Cerebellar nuclear complex (tissue), 1 donor: ENCODE data around the gene OTUD7B.
A peak's percentile ranks its signal among the peaks of the same experiment; 100 is the strongest.
"Not testable (repeated sequence)": the region's sequence is repeated elsewhere in the genome, so short reads cannot be mapped to it uniquely, and the experiment has no call there.

Experiments
- DNase-seq, 2 experiments: peaks; one replicate each; lab custom pipeline; 2025; lab: John Stamatoyannopoulos, UW

Gene OTUD7B

DNA sequence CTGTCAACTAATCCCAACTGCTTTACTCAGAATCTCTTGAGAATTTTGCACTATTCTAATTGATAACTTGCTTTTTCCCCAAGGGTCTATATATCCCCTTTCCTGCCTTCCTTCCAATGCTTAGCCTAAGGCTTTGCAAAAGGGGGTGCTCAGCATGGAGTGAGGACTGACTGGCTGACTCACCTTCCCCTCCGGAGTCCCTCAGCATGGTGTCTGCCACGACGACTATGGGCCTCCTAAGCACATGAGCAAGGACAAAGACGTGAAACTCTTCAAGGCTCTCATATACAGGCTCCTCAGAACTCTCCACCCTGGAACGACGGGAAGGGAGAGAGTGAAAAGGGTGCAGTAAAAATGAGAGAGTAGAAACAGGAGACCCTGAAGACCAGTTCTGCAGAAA lies 60.6 kb downstream of the OTUD7B start:
- DNase-seq, result no peak

GRCh38 chr1:149945206-149945605 lies 65.3 kb downstream of the OTUD7B start:
- no peak for DNase-seq

DNA sequence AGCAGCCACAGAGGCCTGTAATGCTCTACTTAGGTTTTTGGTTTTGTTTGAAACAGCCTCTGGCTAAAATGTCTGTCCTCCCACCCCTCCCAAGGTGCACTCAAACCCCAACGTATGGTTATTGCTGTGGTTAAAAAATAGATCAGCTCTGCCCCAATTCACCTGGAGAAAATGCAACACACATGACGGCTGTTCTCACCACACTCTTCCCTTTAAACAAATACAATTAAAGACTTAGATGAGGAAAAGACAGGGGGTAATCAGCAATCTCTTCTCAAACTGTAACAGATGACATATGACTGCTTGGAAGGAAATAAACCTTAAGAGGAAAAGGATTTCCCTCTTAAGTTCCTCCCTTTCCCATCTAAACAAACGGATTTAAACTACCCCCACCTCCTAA lies 67.6 kb downstream of the OTUD7B start:
- no peak for DNase-seq

- DNase-seq, result no peak
These were observed 68.3 kb downstream of the OTUD7B start for GRCh38 chr1:149942207-149942606.

DNA sequence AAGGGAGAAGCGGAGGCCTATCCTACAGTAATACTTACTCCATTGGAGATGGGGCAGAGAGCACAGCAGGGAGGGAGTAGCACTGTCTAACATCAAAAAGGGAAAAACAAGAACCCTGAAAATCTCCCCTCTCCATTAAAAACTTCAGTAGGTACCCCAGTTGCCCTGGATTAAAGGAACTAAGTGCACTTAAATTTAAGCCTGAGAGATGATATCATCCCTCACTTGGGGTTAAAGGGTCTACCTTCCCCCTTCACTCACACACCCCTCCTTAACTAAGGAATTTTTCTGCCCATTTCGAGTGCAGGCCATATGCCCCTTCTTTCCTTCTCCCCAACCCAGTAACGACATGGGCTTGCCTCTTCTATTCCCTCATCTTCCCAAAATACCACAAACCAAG lies 70.1 kb downstream of the OTUD7B start:
- DNase-seq, result no peak

DNA sequence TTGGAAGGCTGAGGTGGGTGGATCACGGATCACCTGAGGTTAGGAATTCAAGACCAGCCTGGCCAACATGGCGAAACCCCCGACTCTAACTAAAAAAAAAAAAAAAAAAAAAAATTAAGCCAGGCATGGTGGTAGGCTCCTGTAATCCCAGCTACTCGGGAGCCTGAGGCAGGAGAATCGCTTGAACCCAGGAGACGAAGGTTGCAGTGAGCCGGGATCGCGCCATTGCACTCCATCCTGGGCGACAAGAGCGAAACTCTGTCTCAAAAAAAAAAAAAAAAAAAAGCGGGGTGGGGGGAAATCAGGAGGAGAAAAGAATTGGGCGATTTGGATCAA lies 71.9 kb downstream of the OTUD7B start:
- not testable (repeated sequence) for DNase-seq

DNA sequence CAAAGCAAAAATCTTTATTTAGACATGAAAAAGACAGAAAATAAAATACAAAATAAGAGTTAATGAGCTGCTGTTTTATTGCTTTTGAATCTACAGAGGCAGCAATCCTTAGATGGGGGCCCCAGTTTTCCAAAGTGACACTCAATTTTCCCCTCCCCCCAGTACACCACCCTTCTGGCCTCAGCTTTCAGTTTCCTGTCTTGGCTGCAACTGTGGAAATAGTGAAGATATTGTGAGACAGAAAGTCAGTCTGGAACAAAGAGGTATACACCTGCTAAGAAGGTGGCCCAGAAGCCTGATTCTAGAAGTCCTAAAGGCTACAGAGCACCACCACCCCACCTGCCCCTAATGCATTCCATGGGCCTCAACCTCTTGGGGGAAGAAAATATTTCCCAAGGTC lies 72.8 kb downstream of the OTUD7B start:
- DNase-seq, result no peak

DNA sequence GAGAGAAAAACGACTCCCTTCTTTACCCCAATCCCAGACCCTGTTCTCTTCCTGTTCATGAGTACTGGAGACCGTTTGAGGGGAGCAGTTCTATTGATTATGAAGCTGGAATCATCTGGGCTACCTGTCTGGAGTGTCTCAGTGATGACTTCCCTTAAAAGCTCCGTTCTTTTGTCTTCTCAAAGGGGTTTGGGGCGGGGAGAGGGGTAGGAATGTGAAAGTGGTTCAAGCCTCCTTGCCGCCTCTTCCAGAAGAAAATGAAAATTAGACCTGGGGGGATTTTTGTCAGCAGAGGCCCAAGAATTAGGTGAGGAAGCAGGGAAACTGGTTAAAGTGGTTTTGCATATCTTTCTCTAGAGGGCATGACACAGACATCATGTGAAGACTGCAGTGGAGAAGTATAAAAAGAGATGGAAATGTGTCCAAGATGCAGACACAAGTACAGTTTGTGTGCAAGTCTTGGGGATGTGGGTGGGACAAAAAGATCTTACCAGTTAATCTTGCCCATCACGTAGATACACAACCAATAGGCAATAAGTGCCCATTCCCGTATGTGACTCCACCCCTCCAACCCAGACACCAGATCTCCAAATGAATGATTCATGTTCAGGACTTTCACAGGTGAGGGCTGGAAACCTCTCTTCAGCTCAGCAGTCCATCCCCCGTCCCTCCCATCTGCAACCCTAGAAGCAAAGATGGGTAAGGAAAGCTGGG lies 73.4 kb downstream of the OTUD7B start:
- no peak for DNase-seq

DNA sequence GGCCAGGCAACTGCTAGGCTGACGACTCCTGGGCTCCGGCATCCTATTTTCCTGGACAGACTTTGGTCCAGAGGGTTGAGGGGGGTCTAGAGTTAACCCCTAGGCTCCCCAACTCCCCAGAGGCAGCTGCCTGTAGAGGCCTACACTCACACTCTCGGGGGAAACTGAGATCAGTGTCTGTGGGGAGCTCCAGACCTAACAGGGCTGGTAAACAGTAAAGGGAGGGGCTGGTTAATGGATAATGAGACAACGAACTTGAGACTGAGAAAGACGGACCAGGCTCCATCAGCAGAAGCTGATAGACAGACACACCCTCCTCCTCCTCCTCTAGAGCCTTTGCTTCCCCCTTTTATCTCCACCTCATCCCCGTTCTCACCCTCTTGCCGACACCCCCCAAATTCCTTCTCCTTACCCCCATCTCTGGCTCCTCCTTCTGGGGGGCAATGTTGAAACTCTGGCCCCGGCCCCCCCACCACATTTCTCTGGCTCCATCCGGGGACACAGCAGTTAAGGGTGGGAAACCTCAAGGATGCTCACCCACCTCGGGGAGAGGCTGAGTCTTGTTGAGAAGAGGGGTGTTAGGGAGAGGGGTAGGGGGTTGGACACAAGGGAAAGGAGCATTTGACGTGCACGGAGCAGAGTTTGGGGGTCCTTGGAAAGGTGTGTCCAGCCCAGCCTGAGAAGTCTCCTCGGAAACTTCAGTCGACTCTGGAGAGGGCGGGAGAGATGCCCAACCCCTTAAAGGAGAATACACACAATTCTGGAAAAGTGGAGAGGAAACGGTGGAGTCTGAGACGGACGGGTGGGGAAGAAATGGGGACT lies 74.1 kb downstream of the OTUD7B start, which contains the start of gene MTMR11:
Gene MTMR11, minus strand, starts transcription at position 710 of the 822 bp plus-strand sequence. Its CDS starts 232 bp downstream, at position 478.
- DNase-seq, result no peak

DNA sequence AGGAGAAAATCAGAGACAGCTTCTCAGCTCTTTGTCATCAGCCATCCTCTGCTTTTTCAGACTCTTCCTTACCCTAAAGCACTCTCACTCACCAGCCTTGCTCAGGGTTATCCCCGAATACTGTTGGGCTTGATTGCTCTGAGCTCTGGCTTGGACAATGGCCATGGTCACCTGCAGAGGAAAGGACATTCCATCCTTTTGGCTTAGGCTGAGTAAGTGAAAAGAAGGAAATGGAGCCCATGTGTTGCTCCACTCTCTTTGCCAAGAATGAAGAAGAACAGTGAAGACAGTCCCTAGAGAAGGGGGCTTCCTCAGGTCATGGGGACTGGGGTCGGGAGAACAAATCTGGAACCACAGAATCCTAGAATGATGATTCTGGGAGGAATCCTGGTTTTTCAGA lies 76.2 kb downstream of the OTUD7B start:
- no peak for DNase-seq

GRCh38 chr1:149933208-149933607 lies 77.3 kb downstream of the OTUD7B start:
- DNase-seq, result no peak

GRCh38 chr1:149932474-149932873 lies 78.1 kb downstream of the OTUD7B start:
- DNase-seq, result no peak

GRCh38 chr1:149931212-149931790 lies 79.2 kb downstream of the OTUD7B start:
- no peak for DNase-seq

DNA sequence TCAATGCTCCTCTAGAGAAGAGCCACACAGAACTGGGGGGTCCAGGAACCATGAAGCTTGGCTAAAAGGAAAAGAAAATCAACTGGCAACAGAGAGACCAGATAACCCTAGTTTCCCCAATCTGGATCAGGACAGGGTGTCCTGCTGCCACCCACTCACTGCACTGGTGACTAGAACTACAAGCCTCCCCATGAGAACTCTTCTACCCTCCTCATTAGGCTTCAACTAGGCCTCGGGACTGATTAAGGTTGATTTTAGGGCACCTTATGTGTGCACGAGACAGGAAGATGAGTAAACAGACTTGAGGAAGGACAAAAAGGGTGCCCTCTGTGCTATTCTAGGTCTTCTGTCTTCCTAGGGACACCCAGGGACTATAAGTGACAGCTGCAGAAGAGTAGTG lies 80.7 kb downstream of the OTUD7B start:
- no peak for DNase-seq

- no peak for DNase-seq
These were observed 82.2 kb downstream of the OTUD7B start for GRCh38 chr1:149928401-149928724.

GRCh38 chr1:149927563-149928400 lies 82.7 kb downstream of the OTUD7B start, which contains the start of gene SF3B4:
Gene SF3B4, minus strand, starts transcription at chr1:149927803. Its CDS starts 44 bp downstream, at chr1:149927759.
- peak; percentile 66 to 90 for DNase-seq

DNA sequence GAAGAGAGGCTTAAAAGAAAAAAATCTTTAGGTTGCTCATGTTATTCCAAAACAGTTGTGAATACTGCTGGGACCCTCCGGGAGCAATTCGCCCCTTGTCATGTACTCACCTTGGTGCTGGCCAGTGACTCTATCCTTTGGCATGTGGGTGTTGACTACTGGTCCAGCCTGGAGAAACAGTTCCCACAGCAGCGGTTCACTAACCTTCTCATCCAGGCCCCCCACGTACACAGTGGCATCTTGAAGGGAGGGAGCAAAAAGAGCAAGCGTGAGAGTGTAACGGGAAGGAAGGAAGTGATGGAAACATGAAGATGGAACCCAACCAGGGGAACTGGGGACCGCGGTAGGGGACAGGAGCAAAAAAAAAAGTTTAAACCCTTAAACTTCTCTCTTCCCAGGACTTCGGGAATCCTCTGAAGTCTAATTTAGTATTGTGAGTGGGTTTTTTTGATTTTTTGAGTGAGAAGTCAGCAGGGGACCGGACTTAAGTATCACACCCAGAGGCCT lies 83.4 kb downstream of the OTUD7B start:
- DNase-seq, result no peak

GRCh38 chr1:149926296-149926695 lies 84.2 kb downstream of the OTUD7B start:
- DNase-seq, result no peak

- no peak for DNase-seq
These were observed 84.8 kb downstream of the OTUD7B start for GRCh38 chr1:149925751-149926150.

GRCh38 chr1:149925345-149925744 lies 85.2 kb downstream of the OTUD7B start:
- no peak for DNase-seq

DNA sequence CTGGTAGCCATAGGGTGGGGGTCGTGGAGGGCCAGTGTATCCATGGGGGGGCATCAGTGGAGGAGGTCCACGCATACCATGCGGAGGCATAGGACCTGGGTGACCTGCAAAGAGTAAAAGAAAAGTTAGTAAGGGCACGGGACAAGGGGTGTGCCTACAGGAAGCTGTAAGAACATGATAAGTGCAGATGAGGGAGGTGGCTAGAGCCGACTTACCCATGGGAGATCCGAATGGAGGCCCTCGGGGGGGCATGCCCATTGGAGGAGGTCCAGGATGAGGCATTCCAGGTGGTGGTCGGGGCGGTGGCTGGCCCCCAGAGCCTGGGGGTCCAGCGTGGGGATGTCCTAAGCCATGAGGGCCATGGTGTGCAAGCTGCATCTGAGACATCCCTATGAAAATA lies 86.9 kb downstream of the OTUD7B start:
- DNase-seq, result no peak

DNA sequence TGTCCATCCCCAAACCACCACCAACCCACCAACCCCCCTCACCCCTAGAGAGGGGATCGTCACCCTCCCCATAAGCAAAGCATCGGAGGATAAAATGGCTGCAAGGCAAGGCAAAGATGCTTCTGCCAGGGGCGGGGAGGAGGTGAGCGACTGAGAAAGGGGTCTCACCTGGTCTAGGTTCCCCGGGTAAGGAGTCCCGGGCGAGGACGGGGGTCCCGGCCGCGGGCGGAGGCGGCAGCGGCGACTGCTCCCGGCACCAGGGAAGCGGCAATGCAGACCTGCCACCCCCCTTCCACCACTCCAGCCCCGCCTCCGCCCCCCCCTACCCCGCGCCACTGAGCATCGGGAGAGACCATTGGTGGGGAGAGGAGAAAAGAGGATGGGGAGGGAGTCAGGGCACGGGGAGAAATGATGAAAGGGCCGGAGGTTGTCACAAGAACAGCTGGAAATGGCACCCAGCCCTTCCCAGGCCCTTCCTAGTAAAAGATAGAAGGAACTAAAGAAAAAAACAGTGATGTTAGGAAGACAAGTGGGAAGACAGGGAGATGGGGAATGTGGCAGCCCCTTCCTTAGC lies 92.9 kb downstream of the OTUD7B start, which contains the start of gene SV2A:
Gene SV2A, minus strand, starts transcription at position 274 of the 574 bp plus-strand sequence. CDS start 4,004 bp downstream, outside the sequence.
- peak; percentile 5 to 52 for DNase-seq
